NB4 (cell line): ENCODE data around the gene LZTS3.
A peak's percentile ranks its signal among the peaks of the same experiment; 100 is the strongest.
"Not testable (repeated sequence)": the region's sequence is repeated elsewhere in the genome, so short reads cannot be mapped to it uniquely, and the experiment has no call there.

Experiments
- DNase-seq: peaks from one replicate; pipeline ENCODE4 v3.0.0; 2010; ENCODE audit warnings: low read depth
- H3K4me3 ChIP-seq: one replicate; pipeline ENCODE4 v1.5.1; 2011; ENCODE audit warnings: mild to moderate bottlenecking, low read depth, low read length, moderate library complexity
- MYC ChIP-seq: IDR thresholded peaks from 2 replicates; pipeline ENCODE4 v1.6.1; 2011; ENCODE audit warnings: low read depth, low read length
- POLR2A ChIP-seq: IDR thresholded peaks from 2 replicates; pipeline ENCODE4 v1.6.1; 2011; ENCODE audit warnings: mild to moderate bottlenecking; ENCODE audit not compliant: insufficient read length; ENCODE audit errors: extremely low read depth
- TF ChIP-seq, protein P1 (sequence below): IDR thresholded peaks from 2 replicates; pipeline ENCODE4 v1.6.1; 2011; ENCODE audit warnings: low read depth, low read length
- TF ChIP-seq, protein P2 (sequence below): IDR thresholded peaks from one replicate; pipeline ENCODE4 v1.5.1; 2012; ENCODE audit warnings: low read depth, low read length

Gene LZTS3

DNA sequence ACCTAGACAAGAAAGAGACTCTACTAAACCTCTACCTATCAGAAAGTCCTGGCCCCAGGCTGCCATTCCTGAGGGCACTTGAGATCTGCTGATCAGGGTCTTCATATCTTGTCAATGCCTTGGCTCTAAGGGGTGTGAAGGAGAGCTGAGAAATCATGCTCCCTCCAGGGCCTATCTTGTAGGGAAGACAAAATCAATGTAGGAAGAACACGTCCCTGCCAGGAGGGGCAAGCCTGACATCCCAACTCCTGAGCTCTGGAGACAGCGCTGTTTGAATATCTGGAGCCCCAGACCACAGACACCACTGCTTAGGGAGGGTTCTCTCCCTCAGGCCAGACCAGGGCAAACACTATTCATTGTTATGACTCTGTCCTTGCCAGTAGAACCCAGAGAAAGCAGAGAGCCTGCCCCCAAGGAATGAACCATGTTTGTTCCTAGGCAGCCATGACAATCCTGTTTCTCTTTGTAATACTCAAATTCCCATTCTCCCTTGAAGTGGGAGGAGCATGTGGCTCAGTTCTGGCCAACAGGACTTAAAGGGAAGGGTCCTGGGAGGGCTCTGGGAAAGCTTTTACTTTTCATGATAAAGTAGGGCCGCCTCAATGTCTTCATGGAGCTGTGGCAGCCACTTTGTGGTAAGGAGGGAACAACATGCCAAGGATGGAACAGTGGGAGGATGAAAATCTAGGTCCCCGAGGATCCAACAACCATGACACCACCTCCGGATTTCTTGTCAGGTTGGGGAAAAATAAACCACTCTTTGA, 11.9 kb downstream of the LZTS3 start:
- TF ChIP-seq, protein P1, sequence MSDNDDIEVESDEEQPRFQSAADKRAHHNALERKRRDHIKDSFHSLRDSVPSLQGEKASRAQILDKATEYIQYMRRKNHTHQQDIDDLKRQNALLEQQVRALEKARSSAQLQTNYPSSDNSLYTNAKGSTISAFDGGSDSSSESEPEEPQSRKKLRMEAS = no peak
- TF ChIP-seq MYC (no peak), POLR2A (no peak)
- TF ChIP-seq, protein P2, sequence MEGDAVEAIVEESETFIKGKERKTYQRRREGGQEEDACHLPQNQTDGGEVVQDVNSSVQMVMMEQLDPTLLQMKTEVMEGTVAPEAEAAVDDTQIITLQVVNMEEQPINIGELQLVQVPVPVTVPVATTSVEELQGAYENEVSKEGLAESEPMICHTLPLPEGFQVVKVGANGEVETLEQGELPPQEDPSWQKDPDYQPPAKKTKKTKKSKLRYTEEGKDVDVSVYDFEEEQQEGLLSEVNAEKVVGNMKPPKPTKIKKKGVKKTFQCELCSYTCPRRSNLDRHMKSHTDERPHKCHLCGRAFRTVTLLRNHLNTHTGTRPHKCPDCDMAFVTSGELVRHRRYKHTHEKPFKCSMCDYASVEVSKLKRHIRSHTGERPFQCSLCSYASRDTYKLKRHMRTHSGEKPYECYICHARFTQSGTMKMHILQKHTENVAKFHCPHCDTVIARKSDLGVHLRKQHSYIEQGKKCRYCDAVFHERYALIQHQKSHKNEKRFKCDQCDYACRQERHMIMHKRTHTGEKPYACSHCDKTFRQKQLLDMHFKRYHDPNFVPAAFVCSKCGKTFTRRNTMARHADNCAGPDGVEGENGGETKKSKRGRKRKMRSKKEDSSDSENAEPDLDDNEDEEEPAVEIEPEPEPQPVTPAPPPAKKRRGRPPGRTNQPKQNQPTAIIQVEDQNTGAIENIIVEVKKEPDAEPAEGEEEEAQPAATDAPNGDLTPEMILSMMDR = no peak
- no peak for DNase-seq
- H3K4me3 ChIP-seq = no peak overlapping the region

DNA sequence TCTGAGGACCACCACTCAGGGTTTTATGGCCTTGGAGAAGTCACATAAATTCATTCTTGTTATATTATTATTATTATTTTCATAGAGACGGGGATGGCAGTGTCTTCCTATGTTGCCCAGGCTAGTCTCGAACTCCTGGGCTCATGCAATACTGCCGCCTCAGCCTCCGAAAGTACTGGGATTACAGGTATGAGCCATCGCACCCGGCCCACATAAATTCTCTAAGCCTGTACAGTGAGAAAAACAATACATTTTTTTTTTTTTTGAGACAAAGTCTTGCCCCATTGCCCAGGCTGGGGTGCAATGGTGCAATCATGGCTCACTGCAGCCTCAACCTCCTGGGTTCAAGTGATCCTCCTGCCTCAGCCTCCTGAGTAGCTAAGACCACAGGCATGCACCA, 12.9 kb downstream of the LZTS3 start:
- TF ChIP-seq POLR2A (no peak), MYC (no peak)
- TF ChIP-seq, protein P2 = no peak
- TF ChIP-seq, protein P1 = no peak
- H3K4me3 ChIP-seq = peak overlapping the region; percentile 98
- DNase-seq = no peak

DNA sequence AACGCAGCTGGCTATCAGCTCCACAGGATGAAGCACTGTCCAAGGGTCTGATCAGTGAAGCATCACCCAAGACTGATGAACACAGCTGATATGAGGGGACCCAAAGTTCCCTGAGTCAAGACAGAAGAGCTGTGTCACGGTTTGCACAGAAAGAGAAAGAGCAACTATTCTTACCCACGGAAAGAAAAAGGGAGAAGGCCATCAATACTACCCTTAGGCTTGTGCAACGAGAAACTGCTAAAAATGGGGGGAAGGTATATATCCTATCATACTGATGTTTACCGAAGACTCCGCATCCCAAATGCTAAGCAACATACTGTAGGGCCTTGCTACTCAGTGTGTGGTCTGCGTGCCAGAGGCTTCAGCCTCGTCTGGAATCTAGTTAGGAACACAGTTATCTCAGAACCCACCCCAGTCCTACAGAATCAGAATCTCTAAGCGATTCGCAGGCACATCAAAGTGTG, 14.3 kb downstream of the LZTS3 start:
- no peak for DNase-seq
- TF ChIP-seq, protein P1 = no peak
- TF ChIP-seq MYC (no peak), POLR2A (no peak)
- TF ChIP-seq, protein P2 = no peak
- H3K4me3 ChIP-seq = peak overlapping the region; percentile 98

DNA sequence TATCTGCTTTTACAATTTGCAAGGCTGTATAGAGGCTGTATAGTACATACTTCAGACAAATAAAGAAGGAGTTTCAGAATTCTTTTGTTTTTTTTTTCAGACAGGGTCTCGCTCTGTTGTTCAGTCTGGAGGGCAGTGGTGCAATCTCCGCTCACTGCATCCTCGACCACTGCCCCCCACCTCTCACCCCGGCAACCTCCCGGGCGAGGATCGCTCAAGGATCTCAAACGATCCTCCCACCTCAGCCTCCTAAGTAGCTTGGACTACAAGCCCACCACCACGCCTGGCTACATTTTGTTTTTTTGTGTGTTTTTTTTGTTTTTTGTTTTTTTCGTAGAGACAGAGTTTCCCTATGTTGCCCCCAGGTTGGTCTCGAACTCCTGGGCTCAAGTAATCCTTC, 15.5 kb downstream of the LZTS3 start:
- H3K4me3 ChIP-seq = peak overlapping the region; percentile 4
- TF ChIP-seq POLR2A (no peak), MYC (no peak)
- TF ChIP-seq, protein P2 = no peak
- TF ChIP-seq, protein P1 = no peak
- no peak for DNase-seq

DNA sequence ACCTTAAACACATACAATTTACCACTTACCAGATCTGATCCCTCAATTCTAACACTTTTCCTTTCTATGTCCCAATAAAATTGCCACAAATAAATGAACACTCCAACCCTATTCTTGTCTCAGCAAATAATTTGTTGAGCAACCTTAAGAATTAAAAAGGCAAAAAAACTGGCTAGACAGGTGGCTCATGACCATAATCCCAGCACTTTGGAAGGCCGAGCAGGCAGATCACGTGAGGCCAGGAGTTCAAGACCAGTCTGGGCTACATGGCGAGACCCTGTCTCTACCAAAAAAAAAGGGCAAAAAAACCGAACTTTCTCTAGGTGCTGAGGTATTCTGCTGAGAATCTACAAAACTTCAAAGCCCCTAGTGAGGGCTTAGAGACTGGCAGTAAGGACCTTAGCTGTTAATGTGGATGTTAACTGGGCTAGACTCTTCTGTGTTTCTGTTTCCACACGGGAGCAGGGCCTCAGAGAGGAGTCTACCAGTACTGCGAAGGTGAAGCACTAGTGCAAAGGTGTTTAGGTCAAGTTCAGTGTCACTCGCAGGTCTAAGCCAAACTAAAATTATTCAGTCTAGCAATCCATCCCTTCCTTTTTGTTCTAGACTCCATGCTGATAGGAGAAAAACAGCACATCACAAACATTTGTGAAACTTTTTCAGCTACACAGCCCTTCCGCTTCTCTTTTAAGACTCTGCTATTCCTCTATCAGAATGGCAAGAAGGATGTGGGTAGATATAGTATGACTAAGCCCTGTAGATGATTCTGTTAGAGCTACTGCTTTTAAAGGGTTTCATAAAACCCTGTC, 16.3 kb downstream of the LZTS3 start:
- no peak for TF ChIP-seq MYC
- TF ChIP-seq POLR2A = no peak
- TF ChIP-seq, protein P1 = no peak
- TF ChIP-seq, protein P2 = no peak
- DNase-seq = no peak
- no peak overlapping the region for H3K4me3 ChIP-seq

DNA sequence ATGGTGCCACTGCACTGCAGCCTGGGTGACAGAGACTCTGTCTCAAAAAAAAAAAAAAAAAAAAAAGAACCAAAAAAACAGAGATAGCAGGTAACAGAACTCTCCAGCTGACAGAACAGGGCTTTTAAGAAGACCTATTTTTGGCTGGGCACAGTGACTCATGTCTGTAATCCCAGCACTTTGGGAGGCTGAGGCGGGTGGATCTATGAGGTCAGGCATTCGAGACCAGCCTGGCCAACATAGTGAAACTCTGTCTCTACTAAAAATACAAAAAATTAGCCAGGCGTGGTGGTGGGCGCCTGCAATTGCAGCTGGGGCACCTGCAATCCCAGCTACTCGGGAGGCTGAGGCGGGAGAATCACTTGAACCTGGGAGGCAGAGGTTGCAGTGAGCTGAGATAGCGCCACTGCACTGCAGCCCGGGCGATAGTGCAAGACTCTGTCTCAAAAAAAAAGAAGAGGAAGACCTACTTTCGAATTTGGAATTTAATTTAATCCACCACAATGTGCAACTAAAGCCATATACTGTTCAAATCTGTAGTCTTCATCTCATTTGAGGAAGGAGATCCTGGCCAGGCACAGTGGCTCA, 21.2 kb downstream of the LZTS3 start:
- H3K4me3 ChIP-seq, DNase-seq: not testable (repeated sequence)
